ENCODE measurements around the gene ZBTB32.

The ZBTB32 gene

GRCh38 chr19:35751839-35752745 lies 47.7 kb downstream of the ZBTB32 start:
- no peak for DNase-seq (ENCODE audit: low read depth in 2 of 2)

GRCh38 chr19:35752746-35753350 lies 48.5 kb downstream of the ZBTB32 start:
- DNase-seq (ENCODE audit: low read depth in 2 of 2): no peak

GRCh38 chr19:35753634-35754369 lies 49.4 kb downstream of the ZBTB32 start:
- no peak for DNase-seq (ENCODE audit: low read depth in 2 of 2)

GRCh38 chr19:35754370-35755130 lies 50.2 kb downstream of the ZBTB32 start:
- DNase-seq (ENCODE audit: low read depth in 2 of 2): no peak

- no peak for DNase-seq (ENCODE audit: low read depth in 2 of 2)
Measured at GRCh38 chr19:35755131-35755549, 50.8 kb downstream of the ZBTB32 start.

- peak in 1 of 2 donors; percentile 50 for DNase-seq (ENCODE audit: low read depth in 2 of 2)
Measured at GRCh38 chr19:35755550-35756376, 51.4 kb downstream of the ZBTB32 start.

GRCh38 chr19:35756377-35757230 lies 52.2 kb downstream of the ZBTB32 start, which contains the start of gene HSPB6:
TSS of gene HSPB6 (minus strand) at chr19:35757029. CDS start at chr19:35757008, 21 bp downstream.
- DNase-seq (ENCODE audit: low read depth in 2 of 2): no peak

- DNase-seq (ENCODE audit: low read depth in 2 of 2): no peak
Measured at GRCh38 chr19:35757231-35757748, 52.9 kb downstream of the ZBTB32 start.

- DNase-seq (ENCODE audit: low read depth in 2 of 2): peak; percentile 96 to 99
Measured at GRCh38 chr19:35757749-35758608, 53.6 kb downstream of the ZBTB32 start, which contains the start of gene PROSER3. TSS of gene PROSER3 (plus strand) at chr19:35758176. CDS start at chr19:35758216, 40 bp downstream.

GRCh38 chr19:35759697-35760096 lies 55.3 kb downstream of the ZBTB32 start:
- no peak for DNase-seq (ENCODE audit: low read depth in 2 of 2)

- DNase-seq (ENCODE audit: low read depth in 2 of 2): no peak
Measured at GRCh38 chr19:35760711-35761349, 56.5 kb downstream of the ZBTB32 start.

- DNase-seq (ENCODE audit: low read depth in 2 of 2): no peak
Measured at GRCh38 chr19:35764432-35765315, 60.3 kb downstream of the ZBTB32 start.

All from stimulated activated CD8-positive, alpha-beta memory T cell treated with anti-CD3 and anti-CD28 coated beads, Interleukin-15, amount 100 ng/mL, for 4 hours (primary cell).